HCT116 (cell line): Measurements from ENCODE around the gene RABL6. TPM values are rescaled to one million over a fixed set of nuclear protein-coding genes. Genes with fewer than 3 reads are reported as not detected.

Experiments used
- ATAC-seq: fragments of 200-7000 bp; cut with Tn5 transposase; 2 replicates; pipeline ENCODE4 v1.9.1; 2020; ENCODE audit warnings: mild to moderate bottlenecking, moderate library complexity
- BruUV-seq: library from RNA; stranded (reverse); fragments of 400-500 nt; replicated peaks from 2 replicates; lab custom pipeline; 2021; lab: Mats Ljungman, UMichigan
- CTCF ChIA-PET: fragments of 300-600 bp; sonication (Branson Sonifier 250); formaldehyde crosslinking; loops from one replicate; lab custom pipeline; 2021; ENCODE audit warnings: antibody characterized with exemption; lab: Charles Lee
- POLR2A ChIA-PET: fragments of 300-600, 350-600 bp; sonication (Branson Sonifier 250); formaldehyde crosslinking; loops from one replicate; lab custom pipeline; 2021; ENCODE audit warnings: antibody characterized with exemption; lab: Charles Lee
- RAD21 ChIA-PET, 2 experiments: fragments of 300-600 bp; sonication (Branson Sonifier 250); formaldehyde crosslinking; loops; one replicate each; lab custom pipeline; 2023; ENCODE audit warnings: low total read pairs in 2 of 2; ENCODE audit not compliant: uncharacterized antibody in 2 of 2, unreplicated experiment in 2 of 2, low non-redundant PET in 1 of 2; lab: Charles Lee
- DNase-seq: peaks from one replicate; pipeline ENCODE4 v3.0.0-alpha.2; 2010; ENCODE audit warnings: low read depth, low spot score
- H2AFZ ChIP-seq: fragments of 200-600 bp; shearing (Covaris generic), sonication (generic); 2 replicates; pipeline ENCODE4 v1.6.1; 2017; ENCODE audit warnings: low read depth, mixed run types, mixed read lengths, antibody characterized with exemption, low read length; ENCODE audit not compliant: poor library complexity, severe bottlenecking
- H3K27ac ChIP-seq: 2 replicates; pipeline ENCODE4 v1.5.1; 2012; ENCODE audit warnings: low read depth, low read length
- H3K27me3 ChIP-seq: fragments of 200-600 bp; sonication (generic); 2 replicates; pipeline ENCODE4 v1.6.1; 2016; ENCODE audit warnings: mixed run types, low read length, mixed read lengths; ENCODE audit not compliant: insufficient read depth
- H3K36me3 ChIP-seq, 2 experiments: fragments of 200-500 bp in 1 of 2; fragments of 200-600 bp in 1 of 2; sonication (Bioruptor generic) in 1 of 2; sonication (generic) in 1 of 2; 2 replicates each; pipeline versions ENCODE4 v1.5.1 to v1.6.1; 2014 to 2016; ENCODE audit warnings: low read length in 2 of 2, inconsistent platforms in 1 of 2, mixed read lengths in 1 of 2, mixed run types in 1 of 2; ENCODE audit not compliant: insufficient read depth in 2 of 2, control insufficient read depth in 1 of 2
- H3K4me1 ChIP-seq, 2 experiments: fragments of 200-600 bp in 1 of 2; sonication (generic) in 1 of 2; 2 replicates each; pipeline versions ENCODE4 v1.5.1 to v1.6.1; 2012 to 2017; ENCODE audit warnings: low read length in 2 of 2, inconsistent platforms in 1 of 2, mild to moderate bottlenecking in 1 of 2, mixed read lengths in 1 of 2, mixed run types in 1 of 2, moderate library complexity in 1 of 2; ENCODE audit not compliant: insufficient read depth in 2 of 2, control insufficient read depth in 1 of 2
- H3K4me2 ChIP-seq: fragments of 200-600 bp; sonication (generic); 2 replicates; pipeline ENCODE4 v1.6.1; 2017; ENCODE audit warnings: mixed run types, low read length, mixed read lengths
- H3K4me3 ChIP-seq, 2 experiments: fragments of 200-600 bp in 1 of 2; sonication (generic) in 1 of 2; replicated peaks in 1 of 2; 2 replicates each; pipeline ENCODE4 v1.5.1; 2011 to 2016; ENCODE audit warnings: low read length in 2 of 2, control low read depth in 1 of 2, low read depth in 1 of 2, mild to moderate bottlenecking in 1 of 2, mixed read lengths in 1 of 2, mixed run types in 1 of 2
- H3K79me2 ChIP-seq: fragments of 200-600 bp; sonication (generic); 2 replicates; pipeline ENCODE4 v1.6.1; 2017; ENCODE audit warnings: mild to moderate bottlenecking, mixed run types, low read length, moderate library complexity, mixed read lengths; ENCODE audit not compliant: insufficient read depth
- H3K9ac ChIP-seq: fragments of 200-600 bp; sonication (generic); 2 replicates; pipeline ENCODE4 v1.6.1; 2016; ENCODE audit warnings: low read length, mixed read lengths
- H3K9me2 ChIP-seq: fragments of 200-600 bp; sonication (generic), shearing (Covaris generic); 2 replicates; pipeline ENCODE4 v1.6.1; 2017; ENCODE audit warnings: mixed run types, mild to moderate bottlenecking, moderate library complexity; ENCODE audit not compliant: insufficient read depth
- H3K9me3 ChIP-seq, 2 experiments: fragments of 200-500 bp in 1 of 2; fragments of 200-600 bp in 1 of 2; sonication (Bioruptor generic) in 1 of 2; sonication (generic) in 1 of 2; 2 replicates each; pipeline ENCODE4 v1.6.1; 2014 to 2017; ENCODE audit warnings: low read length in 2 of 2, mixed read lengths in 2 of 2, inconsistent platforms in 1 of 2, low read depth in 1 of 2, mild to moderate bottlenecking in 1 of 2, mixed run types in 1 of 2, moderate library complexity in 1 of 2; ENCODE audit not compliant: control insufficient read depth in 1 of 2, insufficient read depth in 1 of 2
- H4K20me1 ChIP-seq: fragments of 200-600 bp; sonication (generic), shearing (Covaris generic); 2 replicates; pipeline ENCODE4 v1.6.1; 2017; ENCODE audit warnings: mixed run types, mild to moderate bottlenecking, moderate library complexity; ENCODE audit not compliant: insufficient read depth
- CBX3 ChIP-seq: IDR thresholded peaks from 2 replicates; pipeline ENCODE4 v1.6.1; 2012; ENCODE audit warnings: low read depth
- ELF1 ChIP-seq: IDR thresholded peaks from 2 replicates; pipeline ENCODE4 v1.6.1; 2012; ENCODE audit warnings: low read depth, borderline replicate concordance
- EZH2 ChIP-seq: fragments of 200-600 bp; sonication (generic); IDR thresholded peaks from 2 replicates; pipeline ENCODE4 v1.6.1; 2017; ENCODE audit warnings: antibody characterized with exemption, mixed run types
- JUND ChIP-seq: IDR thresholded peaks from 2 replicates; pipeline ENCODE4 v1.6.1; 2012
- POLR2A ChIP-seq: IDR thresholded peaks from 2 replicates; pipeline ENCODE4 v1.7.0; 2011; ENCODE audit warnings: borderline replicate concordance; ENCODE audit not compliant: insufficient read depth, insufficient read length; ENCODE audit errors: extremely low read depth
- POLR2AphosphoS5 ChIP-seq: IDR thresholded peaks from 2 replicates; pipeline ENCODE4 v1.6.1; 2011; ENCODE audit warnings: mild to moderate bottlenecking, low read depth, low read length, moderate library complexity
- RAD21 ChIP-seq: IDR thresholded peaks from 2 replicates; pipeline ENCODE4 v1.6.1; 2012; ENCODE audit warnings: low read depth, mild to moderate bottlenecking
- SIN3A ChIP-seq: IDR thresholded peaks from 2 replicates; pipeline ENCODE4 v1.6.1; 2012; ENCODE audit warnings: low read depth
- SP1 ChIP-seq: IDR thresholded peaks from 2 replicates; pipeline ENCODE4 v1.6.1; 2012; ENCODE audit warnings: low read depth
- YY1 ChIP-seq: IDR thresholded peaks from 2 replicates; pipeline ENCODE4 v1.6.1; 2011; ENCODE audit warnings: low read length, low read depth, moderate library complexity, mild to moderate bottlenecking; ENCODE audit not compliant: insufficient replicate concordance; ENCODE audit errors: extremely low read depth
- ZFX ChIP-seq: fragments of 450-650 bp; IDR thresholded peaks from 2 replicates; pipeline ENCODE4 v1.6.1; 2017
- intact Hi-C: fragments of 100-400 bp; cut with micrococcal nuclease; formaldehyde crosslinking; loops from 2 replicates; pipeline ENCODE4 v1.10.0; 2022
- total RNA-seq: library from RNA; stranded (reverse); gene quantifications from one replicate; pipeline ENCODE4 v1.2.1, GENCODE V29; 2021; ENCODE audit not compliant: unreplicated experiment

The RABL6 gene
- total RNA-seq, 1 experiment from 2014 or later = 98.6 TPM

- ChIA-PET POLR2A (interaction anchor here (0.8 to 0.9 kb wide), 2 partner anchors 15 to 25 kb away, joined by 3 to 4 read pairs; no protein-coding TSS in a partner anchor), CTCF (no interaction called here), RAD21 (no interaction called here)
- Histone ChIP-seq H3K9me3 (no peaks in the 10 kb centered on the region), H2AFZ (no peak overlapping the region), H3K36me3 (peaks cover 23 to 25% of the 10 kb centered on the region in 2 experiments; a peak in 3 of 4 replicates), H3K4me2 (no peak overlapping the region), H3K27ac (no peak overlapping the region), H3K9ac (no peak overlapping the region), H3K4me3 (no peak overlapping the region), H3K79me2 (peaks cover 25% of the 10 kb centered on the region), H3K9me2 (no peaks in the 10 kb centered on the region), H4K20me1 (no peaks in the 10 kb centered on the region), H3K27me3 (no peaks in the 10 kb centered on the region), H3K4me1 (peaks cover 6 to 19% of the 10 kb centered on the region in 2 experiments; a peak in 3 of 4 replicates)
- DNase-seq (no peak), ATAC-seq (no peak)
- no TSS peak for BruUV-seq
- TF ChIP-seq EZH2 (no peak), ELF1 (no peak), POLR2AphosphoS5 (0 out of 2 replicates have a peak, but pooled peaks have one; percentile 7), JUND (no peak), YY1 (no peak), RAD21 (no peak)
- intact Hi-C loops = no loop called here
Observed at GRCh38 chr9:136860529-136860928, 52.8 kb downstream of the RABL6 start.

GRCh38 chr9:136860933-136861873, 53.5 kb downstream of the RABL6 start:
- RAD21 ChIA-PET = no interaction called here
- POLR2A ChIA-PET = interaction anchor here (0.5 kb wide), 1 partner anchor 19 kb away, joined by 3 read pairs; no protein-coding TSS in a partner anchor
- peaks cover 23 to 25% of the 10 kb centered on the region in 2 experiments; a peak in 3 of 4 replicates for H3K36me3 ChIP-seq
- H3K79me2 ChIP-seq = peaks cover 31% of the 10 kb centered on the region
- H3K27me3 ChIP-seq = no peaks in the 10 kb centered on the region
- intact Hi-C loops = no loop called here
- no peak overlapping the region for H3K4me3 ChIP-seq
- no peak overlapping the region for H3K27ac ChIP-seq
- no peaks in the 10 kb centered on the region for H3K9me3 ChIP-seq
- no peak overlapping the region for H2AFZ ChIP-seq
- H3K9ac ChIP-seq = no peak overlapping the region
- BruUV-seq = no TSS peak
- no peaks in the 10 kb centered on the region for H4K20me1 ChIP-seq
- peaks cover 6 to 19% of the 10 kb centered on the region in 2 experiments; a peak in 3 of 4 replicates for H3K4me1 ChIP-seq
- CTCF ChIA-PET = no interaction called here
- no peaks in the 10 kb centered on the region for H3K9me2 ChIP-seq
- DNase-seq (no peak), ATAC-seq (no peak)
- TF ChIP-seq POLR2A = no peak
- 0 out of 2 replicates have a peak, but pooled peaks have one; percentile 22 for TF ChIP-seq POLR2AphosphoS5
- no peak for TF ChIP-seq SP1
- no peak for TF ChIP-seq CBX3
- 0 out of 2 replicates have a peak, but pooled peaks have one; percentile 19 for TF ChIP-seq ZFX
- no peak for TF ChIP-seq SIN3A
- H3K4me2 ChIP-seq = no peak overlapping the region
